Central memory CD4-positive, alpha-beta T cell (primary cell): ENCODE measurements around the gene AP1M1.

ENCODE experiments used
- DNase-seq: peaks from one replicate; pipeline ENCODE4 v3.0.0; 2022

AP1M1 gene

DNA sequence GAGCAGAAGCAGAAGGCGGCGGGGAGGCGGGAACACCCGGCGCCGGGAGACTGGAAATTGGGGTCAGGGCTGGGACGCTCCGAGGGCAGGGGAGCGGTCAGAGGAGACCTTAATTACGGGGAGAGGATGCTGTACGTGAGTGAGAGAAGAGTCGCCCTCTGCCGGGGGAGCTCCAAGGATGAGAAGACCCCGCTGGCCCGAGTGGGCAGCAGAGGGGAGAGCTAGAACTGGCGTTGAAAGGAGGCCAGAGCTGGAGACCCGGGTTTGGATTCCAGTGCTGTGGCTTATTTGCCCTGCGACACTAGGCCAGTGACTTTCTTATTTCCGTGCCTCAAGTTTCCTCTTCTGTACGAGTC, 12.0 kb upstream of the AP1M1 start:
- DNase-seq: peak; percentile 21

GRCh38 chr19:16188521-16188920, 9.2 kb upstream of the AP1M1 start:
- no peak for DNase-seq

GRCh38 chr19:16190198-16190597, 7.5 kb upstream of the AP1M1 start:
- DNase-seq: no peak

- no peak for DNase-seq
Measured at GRCh38 chr19:16190736-16191135, 7.0 kb upstream of the AP1M1 start.

GRCh38 chr19:16191216-16191908, 6.3 kb upstream of the AP1M1 start:
- no peak for DNase-seq

GRCh38 chr19:16193466-16193865, 4.2 kb upstream of the AP1M1 start:
- no peak for DNase-seq

- DNase-seq: no peak
Measured at GRCh38 chr19:16197188-16197621, 506 bp upstream of the AP1M1 start.

GRCh38 chr19:16198370-16198651, 600 bp downstream of the AP1M1 start:
- no peak for DNase-seq

- DNase-seq: no peak
Measured at GRCh38 chr19:16199275-16199932, 1.7 kb downstream of the AP1M1 start.

DNA sequence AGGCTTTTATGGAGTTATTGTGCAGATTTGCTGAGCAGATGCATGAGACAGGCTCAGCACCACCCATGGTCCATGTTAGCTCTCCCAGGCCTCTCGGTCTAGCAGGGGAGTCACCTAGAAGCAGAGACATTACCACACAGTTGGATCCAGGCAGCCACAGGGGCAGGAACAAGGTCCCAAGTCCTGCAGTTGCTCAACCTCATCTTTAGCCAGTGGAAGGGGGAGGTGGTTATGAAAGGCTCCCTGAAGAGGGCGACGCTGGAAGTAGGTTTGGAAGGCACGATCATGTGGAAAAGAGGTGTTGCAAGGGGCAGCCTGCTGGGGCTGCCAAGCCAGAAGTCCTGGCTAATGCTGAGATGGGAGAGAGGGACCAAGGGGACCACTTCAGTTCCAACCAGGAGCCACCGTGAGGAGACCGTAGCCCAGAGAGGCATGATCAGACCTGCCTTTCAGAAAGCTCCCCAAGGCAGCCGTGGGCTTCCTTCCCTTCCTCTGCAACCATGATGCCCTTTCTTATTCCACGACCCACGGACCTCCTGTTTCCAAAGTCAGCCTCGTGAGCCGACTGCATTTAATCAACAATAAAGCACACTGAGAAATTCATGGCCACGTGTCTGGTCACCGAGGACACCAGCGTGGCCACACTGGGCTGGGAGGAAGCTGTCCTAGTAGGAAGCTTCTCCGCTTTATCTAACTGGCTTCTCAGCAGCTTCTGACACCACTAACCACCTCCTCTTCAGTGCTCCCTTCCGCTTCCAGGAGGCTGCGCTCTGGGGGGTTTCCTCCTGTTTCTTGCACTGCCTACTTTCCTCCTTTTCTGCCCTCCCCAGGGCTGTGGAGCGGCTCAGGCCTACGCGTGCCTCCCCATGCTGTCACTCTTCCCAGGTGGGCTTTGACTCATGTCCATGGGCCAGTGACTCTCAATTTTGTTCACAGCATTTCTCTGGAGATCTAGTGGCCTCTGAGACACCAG, 2.6 kb downstream of the AP1M1 start:
- no peak for DNase-seq

- no peak for DNase-seq
Measured at GRCh38 chr19:16201011-16201391, 3.3 kb downstream of the AP1M1 start.

DNA sequence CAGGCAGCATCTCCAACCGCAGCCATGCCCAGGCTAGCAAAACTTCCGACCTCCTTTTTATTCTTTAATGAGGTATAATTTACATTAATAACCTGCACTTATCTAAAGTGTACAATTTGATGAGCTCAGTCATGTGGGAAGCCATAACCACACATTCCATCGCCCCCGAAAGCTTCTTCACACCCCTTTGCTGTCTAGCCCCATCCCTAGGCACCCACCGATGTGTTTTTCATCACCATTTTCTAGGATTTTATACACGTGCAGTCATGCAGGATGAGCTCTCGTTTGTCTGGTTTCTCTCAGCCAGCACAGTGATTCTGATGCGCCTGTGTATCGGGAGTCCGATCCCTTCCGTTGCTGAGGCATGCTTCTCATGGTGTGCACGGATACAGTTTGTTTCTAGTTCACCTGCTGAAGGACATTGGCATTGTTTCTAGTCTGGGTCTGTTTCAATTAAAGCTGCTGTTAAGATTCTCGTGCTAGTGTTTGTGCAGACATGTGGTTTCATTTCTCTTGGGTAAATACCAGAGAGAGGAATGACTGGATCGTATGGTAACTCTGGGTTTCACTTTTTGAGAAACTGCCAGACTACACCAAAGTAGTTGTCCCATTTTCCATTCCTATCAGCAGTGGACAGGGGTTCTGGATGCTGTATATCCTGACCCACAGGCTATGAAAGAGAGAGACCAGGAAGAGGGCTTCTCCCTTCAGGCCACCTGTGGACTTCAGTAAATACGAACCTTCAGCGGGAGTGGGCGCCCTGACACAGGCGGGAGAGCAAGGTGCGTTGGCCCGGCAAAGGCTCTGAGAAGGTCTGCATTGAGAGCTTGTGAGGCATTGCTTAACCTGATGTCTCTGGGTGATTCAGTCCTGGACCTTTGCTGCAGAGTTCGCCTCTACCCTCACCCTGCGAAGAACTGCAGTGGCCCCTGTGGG, 4.9 kb downstream of the AP1M1 start:
- DNase-seq: no peak

GRCh38 chr19:16203256-16204004, 5.7 kb downstream of the AP1M1 start:
- DNase-seq: no peak

DNA sequence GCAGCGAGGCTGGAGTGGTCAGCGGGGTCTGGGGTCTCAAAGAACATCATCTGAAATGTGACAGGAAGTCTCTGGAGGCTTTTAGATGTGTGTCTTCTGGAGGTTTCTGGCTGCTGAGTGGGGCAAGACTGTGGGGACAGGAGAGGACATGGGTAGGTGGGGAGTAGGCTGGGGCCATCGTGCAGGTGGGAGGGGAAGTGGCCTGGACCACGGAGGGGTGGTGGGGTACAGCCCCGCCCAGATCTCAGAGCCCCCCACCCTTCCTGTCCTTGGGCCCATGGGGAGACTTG, 6.2 kb downstream of the AP1M1 start:
- no peak for DNase-seq

DNA sequence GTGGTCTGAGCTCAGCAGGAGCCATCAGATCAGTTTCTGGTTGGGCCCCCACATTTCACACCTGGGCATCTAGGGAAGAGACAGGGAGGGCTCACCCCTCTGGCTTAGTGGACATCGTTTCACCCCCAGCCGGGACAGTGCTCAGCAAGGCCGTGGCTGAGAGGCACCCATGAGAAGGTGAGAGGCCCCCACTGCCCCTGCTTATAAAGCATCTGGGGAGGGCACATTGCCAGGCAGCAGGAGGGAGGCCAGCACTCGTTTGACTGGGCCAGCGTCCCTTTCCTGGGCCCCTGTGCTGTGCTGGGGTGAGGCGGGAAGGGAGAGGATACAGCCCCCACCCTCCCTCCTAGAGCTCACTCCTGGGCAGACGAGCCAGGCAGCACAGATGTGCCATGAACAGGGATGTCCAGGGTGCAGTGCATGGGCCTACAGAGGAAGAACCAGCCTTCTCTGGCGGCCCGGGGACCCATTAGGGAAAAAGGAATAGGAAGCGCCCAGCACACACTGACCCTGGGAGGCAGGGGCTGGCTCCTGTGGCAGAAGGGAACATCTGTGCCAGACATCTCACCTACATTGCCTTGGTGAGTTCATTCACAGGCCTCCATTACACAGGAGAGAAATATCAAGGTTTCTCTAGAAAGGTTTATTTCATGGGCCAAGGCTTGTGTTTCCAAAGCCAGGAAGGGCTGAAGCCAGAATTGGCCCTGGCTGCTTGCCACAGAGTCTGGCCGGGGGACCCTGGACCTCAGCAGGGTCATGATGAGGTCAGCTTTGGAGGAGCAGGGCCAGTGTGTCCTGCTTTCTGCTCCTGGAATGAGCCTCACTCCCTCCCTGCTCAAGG, 7.7 kb downstream of the AP1M1 start:
- DNase-seq: no peak

DNA sequence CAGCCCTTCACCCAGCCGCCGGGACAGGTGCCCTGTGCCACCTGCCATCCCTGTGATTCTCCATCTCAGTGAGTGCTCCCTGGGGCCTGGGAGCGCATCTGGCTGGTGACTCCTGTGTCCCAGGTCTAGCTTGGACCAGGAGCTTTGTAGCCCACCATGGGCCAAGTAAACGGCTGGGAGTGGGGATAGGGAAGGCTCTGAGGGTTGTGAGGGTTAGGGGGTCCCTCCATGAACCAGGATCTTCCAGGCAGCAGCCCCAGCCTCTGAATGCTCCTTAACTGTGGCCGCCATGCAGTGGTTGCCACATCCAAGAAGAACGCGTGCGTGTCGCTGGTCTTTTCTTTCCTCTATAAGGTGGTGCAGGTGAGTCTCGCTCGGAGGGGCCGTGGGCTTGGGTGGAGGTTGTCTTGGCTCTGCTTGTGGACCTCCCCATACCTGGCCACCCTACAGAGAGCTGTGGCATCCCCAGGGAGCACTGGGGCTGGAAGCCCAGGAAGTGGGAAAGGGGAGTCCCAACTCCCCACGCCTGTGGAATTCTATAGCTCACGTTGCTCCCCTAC, 8.4 kb downstream of the AP1M1 start:
- DNase-seq: no peak

- no peak for DNase-seq
Measured at GRCh38 chr19:16206637-16207036, 8.9 kb downstream of the AP1M1 start.

GRCh38 chr19:16207063-16207462, 9.4 kb downstream of the AP1M1 start:
- no peak for DNase-seq

DNA sequence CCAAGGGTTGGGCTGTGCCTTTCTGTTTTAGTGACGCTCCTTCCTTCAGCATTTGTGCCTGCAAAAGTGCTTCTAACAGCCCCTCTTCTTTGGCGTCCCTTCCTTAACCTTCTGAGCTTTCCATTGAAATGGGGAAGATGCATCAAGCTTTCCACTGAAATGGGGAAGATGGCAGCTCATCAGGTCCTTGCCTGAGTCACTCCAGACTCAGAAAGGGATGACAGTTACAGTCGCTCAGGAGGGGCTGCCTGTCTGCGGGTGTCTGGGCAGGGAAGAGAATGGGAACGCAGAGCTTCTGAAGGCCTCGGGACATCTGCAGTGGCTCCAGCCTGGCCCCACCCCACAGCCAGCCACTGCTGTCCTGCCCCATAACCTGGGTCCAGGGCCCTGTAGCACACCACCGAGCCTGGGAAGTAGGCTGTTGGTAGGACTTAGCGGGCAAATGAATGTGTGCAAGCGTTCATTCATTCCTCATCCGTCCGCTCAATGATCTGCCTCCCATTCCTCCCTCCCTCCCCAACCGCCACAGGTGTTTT, 9.8 kb downstream of the AP1M1 start:
- DNase-seq: no peak

DNA sequence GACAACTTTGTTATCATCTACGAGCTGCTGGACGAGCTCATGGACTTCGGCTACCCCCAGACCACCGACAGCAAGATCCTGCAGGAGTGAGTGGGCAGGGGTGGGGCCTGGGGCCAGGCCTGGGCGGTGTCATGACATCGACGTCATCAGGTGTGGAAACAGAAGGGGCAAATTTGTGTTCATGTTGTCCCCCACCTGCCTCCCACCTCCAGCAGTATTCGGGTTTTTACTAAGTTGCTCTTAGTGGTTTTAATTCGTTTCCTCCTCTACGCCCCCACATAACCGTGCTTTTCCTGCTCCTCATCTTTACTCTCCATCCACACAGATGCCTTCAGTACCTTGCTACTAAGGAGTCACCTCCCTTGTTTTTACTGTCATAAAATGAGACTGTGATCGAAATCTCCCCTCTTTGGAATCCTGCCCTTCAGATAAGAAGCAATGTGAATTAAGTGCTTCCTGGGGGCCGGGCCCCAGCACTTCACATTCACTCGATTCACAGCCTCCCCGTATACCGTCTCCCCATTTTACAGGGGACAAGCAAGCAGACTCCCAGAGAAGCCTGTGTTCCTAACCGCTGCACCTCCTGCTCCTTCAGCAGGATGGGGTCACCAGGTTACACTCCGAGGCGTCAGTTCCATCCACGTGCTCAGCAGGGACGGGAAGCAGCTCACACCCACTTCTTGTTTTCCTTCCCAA, 10.5 kb downstream of the AP1M1 start:
- no peak for DNase-seq
